Lower lobe of right lung (tissue), 2 donors: Measurements from ENCODE around the gene PLPPR3. TPM values are rescaled to one million over a fixed set of nuclear protein-coding genes. Genes with fewer than 3 reads are reported as not detected.

Experiments
- ATAC-seq, 2 donors: fragments of 200-7000 bp; cut with Tn5 transposase; one replicate each; pipeline ENCODE4 v1.9.1; 2020 to 2022; ENCODE audit warnings: mild to moderate bottlenecking in 2 of 2, moderate library complexity in 2 of 2
- DNase-seq: peaks from one replicate; pipeline ENCODE4 v3.0.0-alpha.2; 2020
- H3K27ac ChIP-seq: fragments of 200-600 bp; one replicate; pipeline ENCODE4 v1.8.0; 2022
- H3K27me3 ChIP-seq: fragments of 200-600 bp; one replicate; pipeline ENCODE4 v1.8.0; 2022; ENCODE audit warnings: low read depth
- H3K36me3 ChIP-seq: fragments of 200-600 bp; one replicate; pipeline ENCODE4 v1.8.0; 2022; ENCODE audit warnings: mild to moderate bottlenecking
- H3K4me1 ChIP-seq: fragments of 200-600 bp; one replicate; pipeline ENCODE4 v1.8.0; 2022
- H3K4me3 ChIP-seq: fragments of 200-600 bp; one replicate; pipeline ENCODE4 v1.8.0; 2022; ENCODE audit warnings: mild to moderate bottlenecking
- H3K9me3 ChIP-seq: fragments of 200-600 bp; one replicate; pipeline ENCODE4 v1.8.0; 2022
- intact Hi-C: fragments of 100-400 bp; cut with DNase I; formaldehyde crosslinking; loops from one replicate; pipeline ENCODE4 v1.11.0; 2022
- total RNA-seq: library from RNA; stranded (reverse); fragmentation: NEBNext Ultra II Directional; extraction: Animal tissue kit (Norgen Biotek cat#: 25700); gene quantifications from one replicate; pipeline ENCODE4 v1.2.1, GENCODE V29; 2021
- TF ChIP-seq, protein P1 (sequence below): fragments of 200-600 bp; IDR thresholded peaks from one replicate; pipeline ENCODE4 v1.8.0; 2022; ENCODE audit warnings: antibody characterized with exemption, mild to moderate bottlenecking
- donor health status: DM: no; HTN: yes; CAD: no; lungs with severe emphysema.

Gene PLPPR3
- total RNA-seq, 1 donor from 2014 or later = 2.1 TPM

DNA sequence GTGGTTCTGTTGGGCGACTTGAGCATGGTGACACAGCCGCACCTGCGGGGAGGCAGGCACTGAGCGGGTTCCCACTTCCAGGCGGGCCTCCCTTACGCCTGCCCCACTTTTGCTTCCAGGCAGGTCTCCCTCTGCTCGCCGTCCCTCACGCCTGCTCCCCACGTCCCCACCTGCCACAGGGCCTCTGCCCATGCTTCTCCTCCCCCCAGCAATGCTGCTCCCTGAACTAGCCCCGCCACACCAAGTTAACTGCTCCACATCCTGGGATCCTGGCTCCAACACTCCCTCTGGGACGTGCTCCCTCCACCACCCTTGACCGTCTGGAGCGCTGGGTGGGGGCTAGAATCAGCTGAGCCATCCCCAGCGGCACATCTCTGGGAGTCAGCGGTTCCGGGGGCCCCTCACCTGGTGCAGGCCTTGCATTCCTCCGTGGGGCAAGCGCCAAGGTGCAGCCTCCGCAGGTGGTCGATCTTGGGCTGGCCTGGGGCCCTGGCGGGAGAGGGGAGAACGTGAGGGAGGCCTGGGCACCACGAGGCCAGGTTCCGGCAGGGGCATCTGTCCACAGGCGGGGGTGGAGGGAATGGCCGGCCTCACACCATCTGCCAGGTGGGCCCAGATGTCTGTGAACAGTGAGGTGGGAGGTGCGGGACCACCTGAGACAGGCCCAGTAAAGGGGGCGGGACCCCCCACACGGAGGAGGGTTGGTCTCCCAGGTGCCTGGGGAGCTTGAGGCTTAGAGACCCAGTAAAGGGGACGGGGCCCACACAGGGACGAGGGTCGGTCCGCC, 46.9 kb upstream of the PLPPR3 start:
- H3K4me1 ChIP-seq = peaks cover 31% of the 10 kb centered on the region
- peaks cover 20% of the 10 kb centered on the region for H3K36me3 ChIP-seq
- ATAC-seq = no peak
- H3K9me3 ChIP-seq = no peaks in the 10 kb centered on the region
- H3K27ac ChIP-seq = peak overlapping the region; percentile 62
- H3K4me3 ChIP-seq = no peak overlapping the region
- H3K27me3 ChIP-seq = no peaks in the 10 kb centered on the region
- TF ChIP-seq, protein P1, sequence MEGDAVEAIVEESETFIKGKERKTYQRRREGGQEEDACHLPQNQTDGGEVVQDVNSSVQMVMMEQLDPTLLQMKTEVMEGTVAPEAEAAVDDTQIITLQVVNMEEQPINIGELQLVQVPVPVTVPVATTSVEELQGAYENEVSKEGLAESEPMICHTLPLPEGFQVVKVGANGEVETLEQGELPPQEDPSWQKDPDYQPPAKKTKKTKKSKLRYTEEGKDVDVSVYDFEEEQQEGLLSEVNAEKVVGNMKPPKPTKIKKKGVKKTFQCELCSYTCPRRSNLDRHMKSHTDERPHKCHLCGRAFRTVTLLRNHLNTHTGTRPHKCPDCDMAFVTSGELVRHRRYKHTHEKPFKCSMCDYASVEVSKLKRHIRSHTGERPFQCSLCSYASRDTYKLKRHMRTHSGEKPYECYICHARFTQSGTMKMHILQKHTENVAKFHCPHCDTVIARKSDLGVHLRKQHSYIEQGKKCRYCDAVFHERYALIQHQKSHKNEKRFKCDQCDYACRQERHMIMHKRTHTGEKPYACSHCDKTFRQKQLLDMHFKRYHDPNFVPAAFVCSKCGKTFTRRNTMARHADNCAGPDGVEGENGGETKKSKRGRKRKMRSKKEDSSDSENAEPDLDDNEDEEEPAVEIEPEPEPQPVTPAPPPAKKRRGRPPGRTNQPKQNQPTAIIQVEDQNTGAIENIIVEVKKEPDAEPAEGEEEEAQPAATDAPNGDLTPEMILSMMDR = no peak
- intact Hi-C loops = no loop called here
- no peak for DNase-seq

GRCh38 chr19:867855-868457, 46.2 kb upstream of the PLPPR3 start:
- Histone ChIP-seq H3K36me3 (peaks cover 20% of the 10 kb centered on the region), H3K9me3 (no peaks in the 10 kb centered on the region), H3K27ac (no peak overlapping the region), H3K27me3 (no peaks in the 10 kb centered on the region), H3K4me3 (no peak overlapping the region), H3K4me1 (peaks cover 35% of the 10 kb centered on the region)
- intact Hi-C loops = no loop called here
- no peak for DNase-seq
- ATAC-seq = no peak
- TF ChIP-seq, protein P1 = no peak

DNA sequence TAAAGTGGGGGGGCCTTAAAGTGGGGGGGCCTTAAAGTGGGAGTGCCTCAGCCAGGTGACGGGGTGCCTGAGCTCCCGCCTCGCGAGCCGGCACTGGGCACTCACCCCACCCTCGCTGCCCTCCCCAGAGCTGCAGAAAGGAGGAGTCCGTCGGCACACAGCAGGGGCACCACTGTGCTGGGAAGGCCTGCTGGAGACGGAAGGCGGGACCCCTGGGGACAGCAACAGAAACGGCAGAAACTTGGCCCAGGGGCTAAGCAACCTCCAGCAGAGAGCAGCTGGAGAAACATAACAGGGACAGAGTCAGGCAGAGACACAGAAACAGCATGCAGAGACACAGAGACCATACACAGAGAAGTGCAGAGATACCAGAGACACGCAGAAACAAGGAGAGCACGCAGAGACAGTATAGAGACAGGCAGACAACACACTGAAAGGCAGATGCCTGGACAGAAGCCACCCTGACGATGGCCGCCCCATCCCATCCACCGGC, 45.6 kb upstream of the PLPPR3 start:
- no peak for DNase-seq
- peaks cover 33% of the 10 kb centered on the region for H3K4me1 ChIP-seq
- ATAC-seq = no peak
- TF ChIP-seq, protein P1 = no peak
- no peak overlapping the region for H3K4me3 ChIP-seq
- H3K27me3 ChIP-seq = no peaks in the 10 kb centered on the region
- intact Hi-C loops = no loop called here
- no peaks in the 10 kb centered on the region for H3K9me3 ChIP-seq
- H3K36me3 ChIP-seq = peaks cover 20% of the 10 kb centered on the region
- H3K27ac ChIP-seq = no peak overlapping the region

GRCh38 chr19:866769-867300, 45.1 kb upstream of the PLPPR3 start:
- Histone ChIP-seq H3K36me3 (peaks cover 20% of the 10 kb centered on the region), H3K4me1 (peaks cover 28% of the 10 kb centered on the region), H3K4me3 (no peak overlapping the region), H3K9me3 (no peaks in the 10 kb centered on the region), H3K27me3 (no peaks in the 10 kb centered on the region), H3K27ac (no peak overlapping the region)
- intact Hi-C loops = no loop called here
- TF ChIP-seq, protein P1 = no peak
- no peak for DNase-seq
- ATAC-seq = no peak

DNA sequence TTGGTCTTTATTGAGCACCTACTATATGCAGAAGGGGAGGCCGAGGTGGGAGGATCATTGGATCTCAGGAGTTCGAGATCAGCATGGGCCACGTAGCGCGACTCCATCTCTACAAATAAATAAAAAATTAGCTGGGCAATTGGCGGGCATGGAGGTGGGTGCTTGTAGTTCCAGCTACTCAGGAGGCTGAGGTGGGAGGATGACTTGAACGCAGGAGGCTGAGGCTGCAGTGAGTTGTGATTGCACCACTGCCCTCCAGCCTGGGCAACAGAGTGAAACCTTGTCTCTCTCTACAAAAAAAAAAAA, 41.5 kb upstream of the PLPPR3 start:
- peaks cover 9% of the 10 kb centered on the region for H3K27me3 ChIP-seq

More for the DNA sequence above, 41.5 kb upstream of the PLPPR3 start:
- ATAC-seq (no peak), DNase-seq (no peak)
- peak overlapping the region; percentile 68 for H3K27ac ChIP-seq
- TF ChIP-seq, protein P1 = no peak
- H3K4me3 ChIP-seq = peak overlapping the region; percentile 34
- intact Hi-C loops = no loop called here
- peaks cover 22% of the 10 kb centered on the region for H3K4me1 ChIP-seq
- peaks cover 10% of the 10 kb centered on the region for H3K36me3 ChIP-seq
- no peaks in the 10 kb centered on the region for H3K9me3 ChIP-seq
